Bronchial epithelial cell (primary cell): ENCODE data around the gene GSPT1. TPM values are rescaled to one million over a fixed set of nuclear protein-coding genes. Genes with fewer than 3 reads are reported as not detected.
A peak's percentile ranks its signal among the peaks of the same experiment; 100 is the strongest.
"Not testable (repeated sequence)": the region's sequence is repeated elsewhere in the genome, so short reads cannot be mapped to it uniquely, and the experiment has no call there.

Source experiments
- DNase-seq: peaks from one replicate; pipeline ENCODE4 v3.0.0-alpha.2; 2010; ENCODE audit warnings: low read depth
- FAIRE-seq: peaks from 2 replicates; lab custom pipeline; 2011; peaks lifted over from hg19 to GRCh38; lab: Jason Lieb, UNC
- H3K27me3 ChIP-seq: 2 replicates; pipeline ENCODE4 v1.5.1; 2011; ENCODE audit warnings: low read length; ENCODE audit not compliant: control insufficient read depth, insufficient read depth
- H3K36me3 ChIP-seq: 2 replicates; pipeline ENCODE4 v1.5.1; 2011; ENCODE audit warnings: low read length; ENCODE audit not compliant: control insufficient read depth, insufficient read depth
- H3K4me3 ChIP-seq: 2 replicates; pipeline ENCODE4 v1.5.1; 2011; ENCODE audit warnings: mild to moderate bottlenecking, low read depth, low read length, control low read depth
- total RNA-seq: library from RNA; depleted of rRNA; stranded (reverse); fragments of >200 nt; gene quantifications from 2 replicates; pipeline ENCODE4 v1.2.1, GENCODE V29; 2014
- TF ChIP-seq, protein P1 (sequence below): IDR thresholded peaks from 2 replicates; pipeline ENCODE4 v1.5.1; 2011; ENCODE audit warnings: mild to moderate bottlenecking, moderate library complexity, low read length, control low read depth, inconsistent platforms; ENCODE audit not compliant: insufficient read depth, severe bottlenecking

GSPT1 gene
- total RNA-seq, 1 donor from 2014 or later: 49.5 TPM

DNA sequence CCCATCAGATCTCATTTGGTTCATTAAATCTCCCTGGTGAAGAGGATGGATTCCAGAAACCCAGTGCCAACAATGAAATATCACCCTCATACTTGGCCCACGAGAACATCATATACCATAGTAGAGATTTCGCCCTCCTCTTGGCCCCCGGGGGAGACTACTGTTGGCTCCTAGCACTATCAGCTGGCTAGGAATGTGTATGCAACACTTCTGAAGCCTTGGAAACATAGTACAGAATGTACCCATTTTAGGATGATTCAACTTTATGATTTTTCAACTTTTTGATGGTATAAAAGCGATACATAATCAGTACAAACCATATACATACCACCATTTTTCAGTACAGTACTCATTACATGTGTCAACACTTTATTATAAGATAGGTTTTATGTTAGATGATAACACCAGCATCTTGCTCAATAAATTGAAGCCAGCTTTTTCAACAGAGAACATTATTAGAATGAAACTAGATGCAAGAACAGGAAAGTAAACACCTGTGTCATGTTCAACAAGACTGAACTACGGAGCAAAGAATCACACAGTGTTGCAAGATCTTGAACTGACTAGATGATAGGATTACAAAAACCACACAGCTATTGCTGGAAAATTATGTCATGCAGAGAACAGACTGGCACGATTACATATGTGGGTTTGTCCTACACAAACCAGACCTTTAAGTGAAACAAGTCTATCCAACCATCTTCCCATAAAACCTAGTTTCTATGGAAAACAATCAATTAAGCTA, 81.6 kb downstream of the GSPT1 start:
- TF ChIP-seq, protein P1, sequence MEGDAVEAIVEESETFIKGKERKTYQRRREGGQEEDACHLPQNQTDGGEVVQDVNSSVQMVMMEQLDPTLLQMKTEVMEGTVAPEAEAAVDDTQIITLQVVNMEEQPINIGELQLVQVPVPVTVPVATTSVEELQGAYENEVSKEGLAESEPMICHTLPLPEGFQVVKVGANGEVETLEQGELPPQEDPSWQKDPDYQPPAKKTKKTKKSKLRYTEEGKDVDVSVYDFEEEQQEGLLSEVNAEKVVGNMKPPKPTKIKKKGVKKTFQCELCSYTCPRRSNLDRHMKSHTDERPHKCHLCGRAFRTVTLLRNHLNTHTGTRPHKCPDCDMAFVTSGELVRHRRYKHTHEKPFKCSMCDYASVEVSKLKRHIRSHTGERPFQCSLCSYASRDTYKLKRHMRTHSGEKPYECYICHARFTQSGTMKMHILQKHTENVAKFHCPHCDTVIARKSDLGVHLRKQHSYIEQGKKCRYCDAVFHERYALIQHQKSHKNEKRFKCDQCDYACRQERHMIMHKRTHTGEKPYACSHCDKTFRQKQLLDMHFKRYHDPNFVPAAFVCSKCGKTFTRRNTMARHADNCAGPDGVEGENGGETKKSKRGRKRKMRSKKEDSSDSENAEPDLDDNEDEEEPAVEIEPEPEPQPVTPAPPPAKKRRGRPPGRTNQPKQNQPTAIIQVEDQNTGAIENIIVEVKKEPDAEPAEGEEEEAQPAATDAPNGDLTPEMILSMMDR: no peak
- Histone ChIP-seq H3K36me3 (peaks cover 5% of the 10 kb centered on the region), H3K4me3 (no peak overlapping the region), H3K27me3 (no peaks in the 10 kb centered on the region)
- peak; percentile 99 for DNase-seq
- FAIRE-seq: peak; percentile 77

GRCh38 chr16:11828696-11829095, 87.1 kb downstream of the GSPT1 start:
- no peak for FAIRE-seq
- H3K36me3 ChIP-seq: no peaks in the 10 kb centered on the region
- TF ChIP-seq, protein P1: no peak

DNA sequence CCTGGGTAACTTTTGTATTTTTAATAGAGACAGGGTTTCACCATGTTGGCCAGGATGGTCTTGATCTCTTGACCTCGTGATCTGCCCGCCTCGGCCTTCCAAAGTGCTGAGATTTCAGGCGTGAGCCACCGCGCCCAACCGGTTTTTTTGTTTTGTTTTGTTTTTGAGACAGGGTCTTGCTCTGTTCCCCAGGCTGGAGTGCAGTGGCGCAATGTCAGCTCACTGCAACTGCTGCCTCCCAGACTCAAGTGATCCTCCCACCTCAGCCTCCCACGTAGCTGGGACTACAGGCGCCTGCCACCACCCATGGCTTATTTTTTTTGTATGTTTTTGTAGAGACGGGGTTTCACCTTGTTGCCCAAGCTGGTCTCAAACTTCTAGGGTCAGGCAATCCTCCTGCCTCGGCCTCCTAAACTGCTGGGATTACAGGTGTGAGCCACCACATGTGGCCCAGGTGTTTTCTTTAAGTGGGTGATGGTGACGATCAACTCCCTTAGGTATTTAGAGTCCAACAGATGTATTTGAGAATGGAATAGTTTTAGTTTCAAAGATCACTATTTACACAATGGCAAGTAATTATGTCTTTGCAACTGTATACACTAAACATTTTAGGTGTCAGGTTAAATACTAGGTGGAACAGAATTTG, 90.1 kb downstream of the GSPT1 start:
- FAIRE-seq, H3K4me3 ChIP-seq, H3K27me3 ChIP-seq, DNase-seq, H3K36me3 ChIP-seq: not testable (repeated sequence)

More at GRCh38 chr16:11828696-11829095, 87.1 kb downstream of the GSPT1 start:
- DNase-seq: no peak
- Histone ChIP-seq H3K27me3 (no peaks in the 10 kb centered on the region), H3K4me3 (no peak overlapping the region)

- no peaks in the 10 kb centered on the region for H3K27me3 ChIP-seq
- no peaks in the 10 kb centered on the region for H3K36me3 ChIP-seq
- TF ChIP-seq, protein P1: no peak
- no peak for DNase-seq
- H3K4me3 ChIP-seq: no peak overlapping the region
- FAIRE-seq: no peak
Measured at GRCh38 chr16:11824362-11824761, 91.4 kb downstream of the GSPT1 start.

DNA sequence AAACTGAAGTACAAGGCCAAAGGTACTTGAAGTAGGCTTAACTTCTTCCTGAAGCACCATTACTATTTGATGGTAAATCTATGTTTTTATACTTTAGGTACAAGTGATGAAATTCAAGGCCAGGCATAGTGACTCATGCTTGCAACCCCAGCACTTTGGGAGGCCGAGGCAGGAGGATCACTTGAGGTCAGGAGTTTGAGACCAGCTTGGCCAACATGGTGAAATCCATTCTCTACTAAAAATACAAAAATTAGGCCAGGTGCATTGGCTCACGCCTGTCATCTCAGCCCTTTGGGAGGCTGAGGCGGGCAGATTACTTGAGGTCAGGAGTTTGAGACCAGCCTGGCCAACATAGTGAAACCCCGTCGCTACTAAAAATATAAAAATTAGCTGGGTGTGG, 92.1 kb downstream of the GSPT1 start:
- not testable (repeated sequence) for H3K4me3 ChIP-seq, H3K27me3 ChIP-seq, DNase-seq, H3K36me3 ChIP-seq, FAIRE-seq

- Histone ChIP-seq H3K36me3 (no peaks in the 10 kb centered on the region), H3K27me3 (no peaks in the 10 kb centered on the region), H3K4me3 (no peak overlapping the region)
- no peak for FAIRE-seq
- TF ChIP-seq, protein P1: no peak
- no peak for DNase-seq
Measured at GRCh38 chr16:11819798-11820197, 96.0 kb downstream of the GSPT1 start.

DNA sequence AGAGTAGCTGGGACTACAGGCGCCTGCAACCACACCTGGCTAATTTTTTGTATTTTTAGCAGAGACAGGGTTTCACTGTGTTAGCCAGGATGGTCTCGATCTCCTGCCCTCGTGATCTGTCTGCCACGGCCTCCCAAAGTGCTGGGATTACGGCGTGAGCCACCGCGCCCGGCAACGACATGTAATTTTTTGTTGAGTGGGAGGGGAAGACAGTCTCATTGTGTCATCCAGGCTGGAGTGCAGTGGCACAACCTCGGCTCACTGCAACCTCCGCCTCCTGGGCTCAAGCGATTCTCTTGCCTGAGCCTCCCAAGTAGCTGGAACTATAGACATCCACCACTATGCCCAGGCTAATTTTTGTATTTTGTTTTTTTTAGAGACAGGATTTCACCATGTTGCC, 96.8 kb downstream of the GSPT1 start:
- DNase-seq, H3K36me3 ChIP-seq, FAIRE-seq, H3K27me3 ChIP-seq, H3K4me3 ChIP-seq: not testable (repeated sequence)

Other genes with a start within 250 kb of the GSPT1 start
- 27.6 and 31.9 TPM in 2 replicates for gene SNN, start 247.5 kb downstream of the GSPT1 start, total RNA-seq
- 29.4 and 35.8 TPM in 2 replicates for gene TXNDC11, start 173.1 kb downstream of the GSPT1 start, total RNA-seq
- gene ZC3H7A, start 118.7 kb downstream of the GSPT1 start, total RNA-seq: 26.9 and 28.5 TPM in 2 replicates
- 68.7 and 117 TPM in 2 replicates for gene RSL1D1, start 64.4 kb downstream of the GSPT1 start, total RNA-seq
- 3.2 and 4.5 TPM in 2 replicates for gene NPIPB2, start 26.1 kb upstream of the GSPT1 start, total RNA-seq
- not detected in 2 replicates for gene TNFRSF17, start 49.3 kb upstream of the GSPT1 start, total RNA-seq
- gene SNX29, start 60.8 kb upstream of the GSPT1 start, total RNA-seq: 6.6 and 10.9 TPM in 2 replicates